ENCODE measurements around the gene SORCS1. TPM values are rescaled to one million over a fixed set of nuclear protein-coding genes. Genes with fewer than 3 reads are reported as not detected.

Gene SORCS1
- total and polyA plus RNA-seq, 9 donors: 0.05 to 2.4 (median 1.0) TPM

DNA sequence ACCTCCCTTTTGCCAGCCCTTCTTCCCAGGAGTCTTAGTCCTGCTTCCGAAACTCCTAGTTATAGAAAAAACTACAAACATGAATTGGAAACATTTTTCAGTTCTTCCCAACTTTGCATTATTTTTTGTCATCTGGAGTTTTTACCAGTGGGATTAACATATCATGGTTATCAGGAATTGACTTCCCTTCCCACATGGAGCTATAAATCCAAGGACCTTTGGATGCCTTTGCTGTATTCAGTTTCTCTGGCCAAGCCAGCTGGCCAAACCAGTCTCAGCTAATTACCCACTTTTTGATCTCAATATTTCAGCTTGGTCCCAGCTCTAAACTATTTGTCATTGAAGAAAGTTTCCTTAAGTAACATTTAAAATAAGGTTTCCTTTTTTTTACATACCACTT lies 570.6 kb downstream of the SORCS1 start:
- Histone ChIP-seq H3K27me3 (no peaks in the 10 kb centered on the region), H3K9me3 (no peaks in the 10 kb centered on the region), H3K36me3 (no peaks in the 10 kb centered on the region), H3K4me1 (ENCODE audit: insufficient read depth) (no peaks in the 10 kb centered on the region), H3K4me3 (no peak overlapping the region), H3K27ac (no peak overlapping the region)
- TF ChIP-seq POLR2A (IDR thresholded peaks at IDR 0.05) (no peak), EP300 (IDR thresholded peaks at IDR 0.05) (no peak)
- TF ChIP-seq, protein P1, sequence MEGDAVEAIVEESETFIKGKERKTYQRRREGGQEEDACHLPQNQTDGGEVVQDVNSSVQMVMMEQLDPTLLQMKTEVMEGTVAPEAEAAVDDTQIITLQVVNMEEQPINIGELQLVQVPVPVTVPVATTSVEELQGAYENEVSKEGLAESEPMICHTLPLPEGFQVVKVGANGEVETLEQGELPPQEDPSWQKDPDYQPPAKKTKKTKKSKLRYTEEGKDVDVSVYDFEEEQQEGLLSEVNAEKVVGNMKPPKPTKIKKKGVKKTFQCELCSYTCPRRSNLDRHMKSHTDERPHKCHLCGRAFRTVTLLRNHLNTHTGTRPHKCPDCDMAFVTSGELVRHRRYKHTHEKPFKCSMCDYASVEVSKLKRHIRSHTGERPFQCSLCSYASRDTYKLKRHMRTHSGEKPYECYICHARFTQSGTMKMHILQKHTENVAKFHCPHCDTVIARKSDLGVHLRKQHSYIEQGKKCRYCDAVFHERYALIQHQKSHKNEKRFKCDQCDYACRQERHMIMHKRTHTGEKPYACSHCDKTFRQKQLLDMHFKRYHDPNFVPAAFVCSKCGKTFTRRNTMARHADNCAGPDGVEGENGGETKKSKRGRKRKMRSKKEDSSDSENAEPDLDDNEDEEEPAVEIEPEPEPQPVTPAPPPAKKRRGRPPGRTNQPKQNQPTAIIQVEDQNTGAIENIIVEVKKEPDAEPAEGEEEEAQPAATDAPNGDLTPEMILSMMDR (IDR thresholded peaks at IDR 0.05): no peak
- intact Hi-C loops (cut with DNase I): no loop called here
- no peak for DNase-seq
- WGBS, 3 donors: 62 to 77% (median 69%) methylated on average over 1 of the region's 1 CpG

DNA sequence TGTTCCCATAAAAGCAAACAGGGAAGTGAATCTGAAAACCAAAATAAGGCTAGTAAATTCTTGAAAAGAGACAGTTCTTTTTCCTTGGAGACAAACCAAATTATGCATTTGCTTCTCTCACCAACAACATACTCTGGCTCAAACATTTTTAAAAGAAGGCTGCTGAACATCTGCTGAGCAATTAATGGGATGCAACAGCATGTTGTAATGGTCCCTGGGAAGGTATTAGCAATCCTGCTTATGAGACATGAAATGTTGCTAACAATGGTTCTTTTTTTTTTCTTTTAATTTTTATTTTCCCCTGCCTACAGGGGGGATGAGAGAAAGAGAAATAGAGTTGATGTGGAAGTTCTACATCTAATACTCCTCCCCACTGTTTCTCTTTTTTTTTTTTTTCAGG lies 572.1 kb downstream of the SORCS1 start:
- intact Hi-C loops (cut with DNase I): no loop called here
- no peaks in the 10 kb centered on the region for H3K4me1 ChIP-seq (ENCODE audit: insufficient read depth)
- H3K27ac ChIP-seq: no peak overlapping the region
- DNase-seq: no peak
- no peaks in the 10 kb centered on the region for H3K27me3 ChIP-seq
- H3K9me3 ChIP-seq: no peaks in the 10 kb centered on the region
- no peaks in the 10 kb centered on the region for H3K36me3 ChIP-seq
- no peak overlapping the region for H3K4me3 ChIP-seq
- TF ChIP-seq POLR2A (IDR thresholded peaks at IDR 0.05): no peak
- TF ChIP-seq, protein P1 (IDR thresholded peaks at IDR 0.05): no peak
- no peak for TF ChIP-seq EP300 (IDR thresholded peaks at IDR 0.05)

DNA sequence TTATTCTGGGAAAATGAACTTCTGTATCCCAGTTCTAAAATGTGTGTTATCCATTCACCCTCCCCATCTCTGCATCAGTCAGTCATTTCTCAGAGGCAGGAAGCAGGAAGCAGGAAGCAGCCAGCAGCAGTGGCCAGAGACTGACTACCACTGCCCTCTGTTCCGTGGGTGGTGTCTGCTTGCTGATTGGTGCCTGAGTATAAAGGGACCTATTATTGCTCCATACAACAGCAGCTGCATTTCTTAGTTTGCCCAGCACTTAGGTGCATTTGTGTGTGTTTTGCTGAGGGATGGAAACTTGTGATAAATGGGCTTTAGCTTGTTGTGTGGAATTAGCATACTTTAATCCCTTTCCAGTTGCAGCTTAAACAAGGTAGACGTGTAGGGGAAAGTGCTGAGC lies 582.2 kb downstream of the SORCS1 start:
- Histone ChIP-seq H3K4me1 (ENCODE audit: insufficient read depth) (no peaks in the 10 kb centered on the region), H3K4me3 (no peak overlapping the region), H3K27me3 (no peaks in the 10 kb centered on the region), H3K36me3 (no peaks in the 10 kb centered on the region), H3K9me3 (no peaks in the 10 kb centered on the region), H3K27ac (no peak overlapping the region)
- DNase-seq: no peak
- WGBS, 3 donors: 28 to 38% (median 35%) methylated on average over 2 of the region's 2 CpGs
- intact Hi-C loops (cut with DNase I): no loop called here
- TF ChIP-seq POLR2A (IDR thresholded peaks at IDR 0.05) (no peak), EP300 (IDR thresholded peaks at IDR 0.05) (no peak)
- TF ChIP-seq, protein P1 (IDR thresholded peaks at IDR 0.05): no peak

DNA sequence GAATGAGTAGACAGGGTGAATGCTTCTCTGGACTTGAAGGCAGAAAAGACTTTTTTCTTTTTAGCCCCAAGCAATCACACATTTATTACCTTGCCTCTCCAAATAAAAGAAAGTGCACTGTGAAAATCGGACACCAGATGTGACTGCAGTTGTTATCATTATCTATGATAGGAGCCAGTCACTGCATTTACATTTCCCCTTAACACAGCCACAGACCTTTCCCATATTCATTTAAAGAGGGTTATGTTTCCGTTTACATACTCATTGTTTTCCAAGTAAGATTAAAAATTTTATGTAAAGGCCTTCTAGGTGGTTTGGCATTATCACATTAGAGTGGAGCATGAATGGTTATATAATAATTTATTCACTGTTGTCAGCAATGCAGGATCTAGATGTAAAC lies 586.8 kb downstream of the SORCS1 start:
- H3K27ac ChIP-seq: no peak overlapping the region
- H3K36me3 ChIP-seq: no peaks in the 10 kb centered on the region
- WGBS, 3 donors: 66 to 78% (median 75%) methylated on average over 2 of the region's 2 CpGs
- H3K27me3 ChIP-seq: no peaks in the 10 kb centered on the region
- no peaks in the 10 kb centered on the region for H3K9me3 ChIP-seq
- intact Hi-C loops (cut with DNase I): no loop called here
- TF ChIP-seq, protein P1 (IDR thresholded peaks at IDR 0.05): no peak
- no peak overlapping the region for H3K4me3 ChIP-seq
- H3K4me1 ChIP-seq (ENCODE audit: insufficient read depth): no peaks in the 10 kb centered on the region
- no peak for DNase-seq

DNA sequence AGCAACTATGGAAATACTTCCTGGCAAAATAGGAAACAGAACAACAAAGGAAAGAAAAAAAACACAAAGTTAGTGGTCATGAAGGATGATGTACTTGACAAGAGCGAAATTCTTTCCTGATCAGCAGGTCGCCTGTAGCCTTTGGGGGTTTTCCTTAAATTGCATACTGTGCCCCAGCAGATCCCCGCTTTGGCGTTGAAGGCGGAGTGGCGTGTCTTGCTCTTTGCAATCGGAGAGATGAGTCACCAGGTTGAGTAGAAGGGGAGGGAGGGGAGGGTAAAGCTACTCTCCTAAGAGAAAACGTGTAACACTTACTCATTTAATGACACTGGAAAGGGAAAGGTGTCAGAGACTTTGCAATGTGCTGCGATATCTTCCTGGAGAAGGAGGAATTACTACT lies 587.2 kb downstream of the SORCS1 start:
- H3K9me3 ChIP-seq: no peaks in the 10 kb centered on the region
- no peak for DNase-seq
- WGBS, 3 donors: 81 to 84% (median 84%) methylated on average over 9 of the region's 9 CpGs
- intact Hi-C loops (cut with DNase I): no loop called here
- no peaks in the 10 kb centered on the region for H3K27me3 ChIP-seq
- no peak overlapping the region for H3K27ac ChIP-seq
- H3K4me1 ChIP-seq (ENCODE audit: insufficient read depth): no peaks in the 10 kb centered on the region
- H3K4me3 ChIP-seq: no peak overlapping the region
- no peaks in the 10 kb centered on the region for H3K36me3 ChIP-seq
- no peak for TF ChIP-seq EP300 (IDR thresholded peaks at IDR 0.05)
- TF ChIP-seq POLR2A (IDR thresholded peaks at IDR 0.05): no peak
- TF ChIP-seq, protein P1 (IDR thresholded peaks at IDR 0.05): no peak

Measured in ovary (tissue), 9 donors.